GM19043 (cell line): ENCODE data around the gene ALG10B.

ENCODE experiments used
- ATAC-seq: cut with Tn5 transposase; IDR thresholded peaks from one replicate; pipeline ENCODE4 v1.9.1; 2021; ENCODE audit warnings: low read depth; ENCODE audit not compliant: unreplicated experiment

ALG10B gene

GRCh38 chr12:38373784-38374183, 57.2 kb downstream of the ALG10B start:
- no peak for ATAC-seq

DNA sequence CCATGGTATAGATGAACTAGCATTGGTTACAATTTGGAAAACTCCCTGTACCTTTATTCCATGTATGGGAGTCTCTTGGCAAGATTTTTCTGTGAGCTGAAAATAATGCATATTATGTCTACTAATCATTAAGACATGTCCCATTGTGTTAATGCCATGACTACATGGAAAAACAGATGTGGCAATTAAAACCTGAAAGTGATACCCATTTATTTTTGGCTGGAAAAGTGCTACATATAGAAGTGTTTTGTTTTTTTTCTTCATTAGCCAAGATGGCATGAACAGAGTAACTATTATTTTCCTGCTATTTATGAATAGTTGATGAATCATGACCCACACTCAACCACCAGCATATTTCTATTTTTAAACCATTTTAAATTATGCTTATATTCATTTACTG, 58.2 kb downstream of the ALG10B start:
- ATAC-seq, result no peak
